GM18508 (cell line): ENCODE data around the gene BRPF3.
"Not testable (repeated sequence)": the region's sequence is repeated elsewhere in the genome, so short reads cannot be mapped to it uniquely, and the experiment has no call there.

Experiments used
- ATAC-seq: cut with Tn5 transposase; IDR thresholded peaks from one replicate; pipeline ENCODE4 v1.9.1; 2021; ENCODE audit warnings: moderate number of reproducible peaks; ENCODE audit not compliant: insufficient read depth, unreplicated experiment

The BRPF3 gene

DNA sequence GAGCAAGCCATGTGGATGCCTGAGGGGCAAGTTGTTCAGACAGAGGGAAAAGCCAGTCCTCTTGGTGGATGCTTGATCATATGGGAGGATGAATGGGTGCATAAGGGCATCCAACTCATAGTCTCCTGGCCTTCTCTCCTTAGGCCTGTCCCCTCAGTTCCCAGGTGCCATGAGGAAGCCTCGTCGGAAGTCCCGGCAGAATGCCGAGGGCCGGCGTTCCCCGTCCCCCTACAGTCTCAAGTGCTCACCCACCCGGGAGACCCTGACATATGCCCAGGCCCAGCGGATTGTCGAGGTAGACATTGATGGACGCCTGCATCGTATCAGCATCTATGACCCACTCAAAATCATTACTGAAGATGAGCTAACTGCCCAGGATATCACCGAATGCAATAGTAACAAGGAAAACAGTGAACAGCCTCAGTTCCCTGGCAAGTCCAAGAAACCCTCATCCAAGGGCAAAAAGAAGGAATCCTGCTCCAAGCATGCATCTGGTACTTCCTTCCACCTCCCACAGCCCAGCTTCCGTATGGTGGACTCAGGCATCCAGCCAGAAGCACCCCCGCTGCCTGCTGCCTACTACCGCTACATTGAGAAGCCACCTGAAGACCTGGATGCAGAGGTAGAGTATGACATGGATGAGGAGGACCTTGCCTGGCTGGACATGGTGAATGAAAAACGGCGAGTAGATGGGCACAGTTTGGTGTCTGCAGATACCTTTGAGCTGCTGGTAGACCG is 3.8 kb downstream of the BRPF3 start:
- no peak for ATAC-seq

DNA sequence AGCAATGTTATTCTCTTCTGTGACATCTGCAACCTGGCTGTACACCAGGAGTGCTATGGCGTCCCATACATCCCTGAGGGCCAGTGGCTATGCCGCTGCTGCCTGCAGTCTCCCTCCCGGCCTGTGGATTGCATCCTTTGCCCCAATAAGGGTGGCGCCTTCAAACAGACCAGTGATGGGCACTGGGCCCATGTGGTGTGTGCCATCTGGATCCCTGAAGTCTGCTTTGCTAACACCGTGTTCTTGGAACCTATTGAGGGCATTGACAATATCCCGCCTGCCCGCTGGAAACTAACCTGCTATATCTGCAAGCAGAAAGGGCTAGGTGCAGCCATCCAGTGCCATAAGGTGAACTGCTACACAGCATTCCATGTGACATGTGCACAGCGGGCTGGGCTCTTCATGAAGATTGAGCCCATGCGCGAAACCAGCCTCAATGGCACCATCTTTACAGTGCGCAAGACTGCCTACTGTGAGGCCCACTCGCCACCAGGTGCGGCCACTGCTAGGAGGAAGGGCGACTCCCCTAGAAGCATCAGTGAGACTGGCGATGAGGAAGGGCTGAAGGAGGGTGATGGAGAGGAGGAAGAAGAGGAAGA is 4.6 kb downstream of the BRPF3 start:
- no peak for ATAC-seq

DNA sequence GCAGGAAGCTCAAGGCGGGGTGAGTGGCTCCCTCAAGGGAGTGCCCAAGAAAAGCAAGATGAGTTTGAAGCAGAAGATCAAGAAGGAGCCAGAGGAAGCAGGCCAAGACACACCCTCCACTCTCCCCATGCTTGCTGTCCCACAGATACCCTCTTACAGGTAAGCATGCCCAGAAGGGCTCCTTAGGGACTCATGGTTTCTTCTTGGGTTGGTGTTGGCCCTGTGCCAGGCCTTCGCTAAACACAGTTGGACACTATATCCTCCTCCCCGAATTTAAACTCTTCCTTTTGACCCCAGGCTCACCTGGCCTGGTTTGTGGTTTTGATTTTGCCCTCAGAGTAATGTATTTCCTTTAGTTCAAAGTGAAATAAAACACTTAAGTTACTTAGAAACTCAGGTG is 5.1 kb downstream of the BRPF3 start:
- no peak for ATAC-seq

DNA sequence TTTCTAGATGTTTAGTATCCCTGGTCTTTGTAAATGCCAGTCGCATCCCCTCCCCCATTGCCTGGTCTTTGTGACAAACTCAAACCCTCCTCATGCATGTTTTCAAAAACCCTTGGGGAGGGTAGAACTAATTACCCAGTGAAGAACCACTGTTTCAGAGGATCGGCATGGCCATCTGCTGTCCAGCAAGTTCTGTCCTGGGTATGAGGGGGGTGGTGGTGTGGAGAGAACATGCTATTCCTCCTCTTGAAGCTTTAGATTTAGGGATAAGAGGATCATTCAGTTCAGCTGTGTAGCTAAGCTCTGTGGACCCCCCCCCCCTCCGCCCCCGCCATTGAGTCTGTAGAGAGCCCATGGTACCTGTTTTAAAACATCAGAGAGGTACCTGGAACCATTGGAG is 5.6 kb downstream of the BRPF3 start:
- no peak for ATAC-seq

DNA sequence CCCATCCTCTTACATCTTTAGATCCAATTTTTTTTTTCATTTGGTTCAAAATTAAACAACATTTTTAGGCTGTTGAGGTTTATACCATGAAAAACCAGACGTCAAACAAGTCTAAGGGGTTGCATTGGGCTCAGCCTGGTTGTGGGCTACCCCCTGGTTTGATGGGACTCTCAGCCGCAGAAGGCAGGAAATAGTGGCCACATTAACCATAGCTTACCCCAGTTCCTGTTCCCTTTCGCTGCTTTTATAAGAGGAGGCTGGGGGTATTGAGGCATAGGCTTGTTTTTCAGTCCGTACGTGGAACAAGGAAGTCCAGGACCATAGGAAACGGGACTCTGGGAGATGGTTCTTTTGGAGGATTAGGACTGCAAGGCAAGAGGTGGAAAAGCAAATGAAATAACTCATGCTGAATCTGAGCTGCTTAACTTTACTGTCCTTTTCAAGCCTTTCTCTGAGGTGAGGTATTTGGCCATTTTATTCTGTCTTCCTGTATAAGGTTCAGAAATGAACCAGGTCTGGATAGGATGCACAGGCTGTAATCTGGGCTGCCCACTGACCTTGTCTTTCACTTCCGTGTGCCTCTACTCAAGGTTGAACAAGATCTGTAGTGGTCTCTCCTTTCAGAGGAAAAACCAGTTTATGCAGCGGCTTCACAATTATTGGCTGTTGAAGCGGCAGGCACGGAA is 7.7 kb downstream of the BRPF3 start:
- ATAC-seq: no peak

DNA sequence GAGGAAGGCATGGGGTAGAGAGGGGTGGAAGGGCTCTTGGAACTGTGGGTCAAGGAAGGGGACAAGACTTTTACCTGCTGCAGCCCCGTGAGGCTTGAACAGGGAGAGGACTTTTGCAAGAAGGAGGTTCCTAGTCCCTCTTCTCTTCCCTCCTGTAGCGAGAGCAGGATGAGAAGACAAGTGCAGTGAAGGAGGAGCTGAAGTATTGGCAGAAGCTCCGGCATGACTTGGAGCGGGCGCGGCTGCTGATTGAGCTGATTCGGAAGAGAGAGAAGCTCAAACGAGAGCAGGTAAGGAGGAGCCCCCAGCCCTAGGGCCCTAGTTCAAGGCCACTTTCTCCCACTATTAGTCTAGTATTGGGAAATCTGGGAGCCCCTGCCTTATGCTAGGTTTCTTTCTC is 10.6 kb downstream of the BRPF3 start:
- no peak for ATAC-seq

DNA sequence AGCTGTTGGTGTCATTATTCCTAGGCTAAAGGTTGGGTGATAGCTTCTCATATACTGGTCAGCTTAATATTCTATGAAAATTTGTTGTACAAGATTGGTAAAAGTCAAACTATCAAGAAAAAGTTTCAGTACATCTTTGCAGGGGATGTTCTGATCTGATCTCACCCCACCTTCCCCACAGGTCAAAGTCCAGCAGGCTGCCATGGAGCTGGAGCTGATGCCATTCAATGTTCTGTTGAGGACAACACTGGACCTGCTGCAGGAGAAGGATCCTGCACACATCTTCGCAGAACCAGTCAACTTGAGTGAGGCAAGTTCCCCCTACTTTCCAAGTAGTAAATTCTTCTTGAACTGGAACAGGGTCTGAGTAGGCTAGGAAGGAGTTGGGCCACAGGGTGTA is 13.1 kb downstream of the BRPF3 start:
- ATAC-seq: no peak

DNA sequence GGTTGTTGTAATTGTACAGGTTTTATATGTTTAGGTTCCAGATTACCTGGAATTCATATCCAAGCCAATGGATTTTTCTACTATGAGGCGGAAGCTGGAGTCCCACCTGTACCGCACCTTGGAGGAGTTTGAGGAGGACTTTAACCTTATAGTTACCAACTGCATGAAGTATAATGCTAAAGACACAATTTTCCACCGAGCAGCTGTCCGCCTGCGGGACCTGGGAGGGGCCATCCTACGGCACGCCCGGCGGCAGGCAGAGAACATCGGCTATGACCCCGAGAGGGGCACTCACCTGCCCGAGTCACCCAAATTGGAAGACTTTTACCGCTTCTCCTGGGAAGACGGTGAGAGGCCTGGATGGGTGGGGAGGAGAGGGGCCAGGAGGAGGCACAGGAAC is 13.6 kb downstream of the BRPF3 start:
- ATAC-seq: no peak

DNA sequence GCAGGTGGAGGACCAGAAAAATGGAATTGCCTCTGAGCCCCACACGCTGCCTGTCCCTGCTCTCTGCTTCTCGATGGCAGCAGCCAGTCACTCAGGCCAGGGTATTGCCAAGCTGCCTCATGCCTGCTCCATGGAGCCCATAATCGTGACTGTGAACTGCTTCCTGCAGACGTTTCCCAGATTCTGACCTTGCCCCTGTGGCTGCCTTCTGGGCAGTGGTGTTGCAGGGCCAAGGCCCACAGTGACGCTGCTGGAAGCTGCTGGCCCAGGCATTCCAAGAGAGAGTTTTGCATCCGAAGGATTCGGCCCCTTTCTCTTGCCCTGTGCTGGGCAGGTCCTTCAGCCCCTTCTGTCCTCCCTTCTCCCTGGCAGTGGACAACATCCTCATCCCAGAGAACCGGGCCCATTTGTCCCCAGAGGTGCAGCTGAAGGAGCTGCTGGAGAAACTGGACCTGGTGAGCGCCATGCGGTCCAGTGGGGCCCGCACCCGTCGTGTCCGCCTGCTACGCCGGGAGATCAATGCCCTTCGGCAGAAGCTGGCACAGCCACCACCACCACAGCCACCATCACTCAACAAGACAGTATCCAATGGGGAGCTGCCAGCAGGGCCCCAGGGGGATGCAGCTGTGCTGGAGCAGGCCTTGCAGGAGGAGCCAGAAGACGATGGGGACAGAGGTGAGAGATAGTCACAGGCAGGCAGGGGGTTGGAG is 14.5 kb downstream of the BRPF3 start:
- no peak for ATAC-seq

DNA sequence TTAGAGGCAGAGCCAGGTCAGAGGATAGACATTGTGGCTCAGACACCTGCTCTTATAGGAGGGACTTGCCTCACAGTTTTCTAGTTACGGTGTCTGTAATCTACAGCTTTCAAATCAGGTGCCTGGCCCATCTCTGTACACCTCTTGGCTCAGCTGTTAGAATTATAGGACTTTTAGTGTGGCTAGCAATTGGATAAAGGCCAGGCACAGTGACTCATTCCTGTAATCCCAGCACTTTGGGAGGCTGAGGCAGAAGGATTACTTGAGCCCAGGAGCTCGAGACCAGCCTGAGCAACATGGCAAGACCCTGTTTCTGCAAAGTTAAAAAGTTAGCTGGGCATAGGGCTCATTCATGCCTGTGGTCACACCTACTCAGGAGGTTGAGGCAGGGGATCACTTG is 20.0 kb downstream of the BRPF3 start:
- no peak for ATAC-seq

DNA sequence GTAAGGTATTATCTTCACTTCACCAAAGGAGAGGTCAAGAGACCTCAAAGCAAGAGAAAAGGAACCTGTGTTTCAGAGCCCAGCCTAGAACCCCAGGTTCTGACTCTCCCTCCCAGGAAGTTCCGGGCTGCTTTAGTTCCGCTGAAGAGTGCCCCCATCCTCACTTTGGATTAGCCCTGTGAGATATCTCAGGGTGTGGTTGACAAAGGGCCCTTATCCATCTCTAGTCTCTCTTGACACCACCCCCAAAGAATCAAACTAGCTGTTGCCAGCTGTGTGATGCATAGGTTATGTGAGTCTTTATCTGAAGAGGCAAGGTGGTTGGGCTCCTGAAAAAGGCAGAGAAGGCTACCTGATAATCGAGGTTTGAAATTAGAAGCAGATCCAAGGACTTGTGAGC is 20.6 kb downstream of the BRPF3 start:
- no peak for ATAC-seq

DNA sequence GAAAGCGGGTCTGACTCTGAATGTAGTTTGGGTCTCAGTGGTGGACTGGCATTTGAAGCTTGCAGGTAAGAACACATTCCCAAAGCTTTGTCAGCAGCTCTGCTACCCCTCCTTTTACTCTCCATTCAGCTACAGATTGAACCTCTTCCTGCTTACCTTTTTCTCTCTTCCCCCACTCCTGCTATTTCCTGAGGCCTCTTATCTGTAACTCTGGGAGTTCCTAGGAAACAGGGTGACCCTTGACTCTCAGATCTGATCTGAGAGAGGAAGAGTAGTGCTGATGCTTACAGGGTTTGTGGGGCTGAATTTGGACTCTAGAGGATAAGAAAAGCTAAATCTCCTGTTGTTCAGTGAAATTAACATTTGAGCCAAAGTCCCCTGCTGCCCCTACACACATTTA is 21.4 kb downstream of the BRPF3 start:
- no peak for ATAC-seq

DNA sequence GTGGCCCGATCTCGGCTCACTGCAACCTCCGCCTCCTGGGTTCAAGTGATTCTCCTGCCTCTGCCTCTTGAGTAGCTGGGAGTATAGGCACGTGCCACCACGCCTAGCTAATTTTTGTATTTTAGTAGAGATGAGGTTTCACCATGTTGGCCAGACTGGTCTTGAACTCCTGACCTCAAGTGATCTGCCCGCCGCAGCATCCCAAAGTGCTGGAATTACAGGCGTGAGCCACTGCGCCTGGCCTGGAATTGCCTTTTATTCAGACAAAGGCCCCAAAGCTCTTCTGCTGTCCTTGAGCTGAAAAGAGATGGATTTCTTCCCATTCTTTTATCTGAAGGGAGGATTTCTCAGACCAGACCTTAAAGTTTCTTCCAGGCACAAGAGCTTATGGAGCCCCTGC is 22.0 kb downstream of the BRPF3 start:
- not testable (repeated sequence) for ATAC-seq

DNA sequence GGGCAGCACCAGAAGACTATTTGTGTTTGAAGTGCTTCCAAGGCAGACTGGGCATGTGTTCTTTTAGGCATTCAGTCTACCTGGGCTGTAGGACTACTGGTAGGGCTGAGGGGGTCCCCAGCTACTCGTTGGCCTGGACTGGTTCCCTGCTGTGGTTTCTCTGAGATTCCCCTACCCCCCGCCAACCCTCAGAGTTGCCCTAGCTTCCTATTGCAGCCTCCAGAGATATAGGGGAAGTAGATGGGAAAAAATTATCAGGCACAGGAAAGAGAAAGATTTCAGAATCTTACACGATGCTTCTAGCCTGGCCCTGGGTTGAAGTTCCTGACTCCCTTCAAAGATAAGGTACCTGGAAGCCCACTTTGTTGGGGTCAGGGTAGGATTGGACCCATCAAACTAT is 22.5 kb downstream of the BRPF3 start:
- ATAC-seq: no peak

DNA sequence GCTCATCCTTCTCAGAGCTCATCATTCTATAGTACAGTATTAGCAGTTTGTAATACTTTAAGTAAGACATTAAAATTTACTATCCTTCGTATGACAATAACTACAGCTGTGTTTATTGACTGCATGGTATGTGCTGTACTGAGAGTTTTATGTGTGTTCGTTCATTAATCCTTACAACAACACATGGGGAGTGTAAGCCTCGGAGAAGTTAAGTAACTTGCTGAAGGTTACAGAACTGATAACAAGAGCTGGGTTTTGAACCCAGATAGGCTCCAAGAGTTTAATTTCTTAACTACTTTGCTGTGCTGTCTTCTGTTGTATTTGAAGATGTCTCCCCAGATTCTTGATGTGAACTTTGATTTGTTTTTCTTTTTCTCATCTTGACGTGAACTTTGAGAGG is 23.7 kb downstream of the BRPF3 start:
- no peak for ATAC-seq

DNA sequence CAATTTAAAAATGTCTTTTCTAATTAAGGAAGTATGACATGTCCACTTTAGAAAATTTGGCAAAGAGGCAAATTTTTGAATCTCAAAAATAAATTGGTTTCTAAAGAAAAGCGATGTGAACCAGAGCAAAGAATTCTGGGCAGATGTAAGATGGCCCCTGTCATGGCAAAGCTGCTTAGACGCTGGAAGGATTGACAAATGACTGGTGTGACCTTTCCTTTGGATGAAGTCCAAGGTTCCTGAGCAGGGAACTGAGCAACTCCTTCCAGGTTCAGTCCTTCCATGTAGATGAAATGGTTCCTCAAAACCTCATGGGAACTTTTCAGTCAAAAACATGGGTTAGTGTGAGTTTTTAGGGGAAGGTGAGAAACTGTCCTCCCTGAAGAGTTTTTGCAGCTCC is 25.1 kb downstream of the BRPF3 start:
- ATAC-seq: no peak

DNA sequence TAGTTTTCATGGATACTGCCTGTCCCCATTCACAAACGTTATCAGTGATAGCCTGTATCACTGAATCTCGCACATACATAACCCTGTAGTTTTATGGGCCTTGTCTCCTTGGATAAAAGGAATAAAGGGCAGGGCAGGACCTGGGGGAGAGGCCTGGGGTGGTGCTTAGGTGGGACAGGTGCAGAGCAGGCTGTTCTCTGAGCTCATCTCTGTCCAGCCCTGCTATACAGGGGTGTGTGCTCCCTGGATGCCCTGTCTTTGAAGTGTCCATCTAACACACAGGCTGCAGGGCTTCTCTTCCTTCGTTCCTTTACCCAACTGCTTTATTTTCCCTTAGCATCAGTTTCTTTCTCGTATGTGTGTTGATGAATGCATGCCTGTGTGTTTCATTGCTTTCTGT is 26.4 kb downstream of the BRPF3 start:
- no peak for ATAC-seq

DNA sequence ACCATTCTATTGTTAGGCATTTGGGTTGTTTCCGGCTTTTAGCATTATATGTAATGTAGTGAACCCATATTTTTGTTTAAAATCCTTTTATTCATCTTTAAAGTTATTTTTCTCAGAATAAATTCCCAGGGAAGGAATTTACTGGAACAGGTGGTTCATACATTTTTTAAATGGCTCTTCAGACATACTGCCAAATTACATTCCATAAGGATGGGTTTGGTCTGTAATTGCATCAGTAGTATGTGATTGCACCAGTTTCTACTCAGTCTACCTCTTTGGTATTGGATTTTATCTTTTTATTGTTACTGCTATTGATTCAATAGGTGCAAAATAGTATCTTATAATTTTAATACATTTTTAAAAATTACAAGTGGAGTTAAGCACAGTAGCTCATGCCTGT is 27.2 kb downstream of the BRPF3 start:
- no peak for ATAC-seq

DNA sequence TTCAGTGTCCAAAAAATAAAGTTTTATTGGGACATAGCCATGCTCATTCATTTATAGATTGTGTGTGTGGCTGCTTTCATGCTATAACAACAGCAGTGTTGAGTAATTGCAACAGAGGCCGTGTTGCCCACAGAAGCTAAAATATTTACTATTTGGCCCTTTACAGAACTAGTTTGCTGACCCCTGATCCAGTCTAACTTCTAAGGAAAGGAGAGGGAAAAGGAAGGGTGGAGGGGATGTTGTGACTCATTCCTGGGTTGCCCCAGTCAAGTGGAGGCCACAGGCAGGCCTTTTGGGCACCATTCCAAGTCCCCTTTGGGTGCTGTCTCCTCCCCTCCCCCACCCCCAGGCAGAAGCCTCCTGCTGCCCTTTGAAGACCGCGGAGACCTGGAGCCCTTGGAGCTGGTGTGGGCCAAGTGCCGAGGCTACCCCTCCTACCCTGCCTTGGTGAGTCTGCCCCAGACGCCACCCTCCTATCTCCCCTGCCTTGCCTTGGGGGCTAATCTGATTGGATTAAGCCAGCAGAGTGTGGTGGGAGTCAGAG is 28.4 kb downstream of the BRPF3 start:
- ATAC-seq: no peak

DNA sequence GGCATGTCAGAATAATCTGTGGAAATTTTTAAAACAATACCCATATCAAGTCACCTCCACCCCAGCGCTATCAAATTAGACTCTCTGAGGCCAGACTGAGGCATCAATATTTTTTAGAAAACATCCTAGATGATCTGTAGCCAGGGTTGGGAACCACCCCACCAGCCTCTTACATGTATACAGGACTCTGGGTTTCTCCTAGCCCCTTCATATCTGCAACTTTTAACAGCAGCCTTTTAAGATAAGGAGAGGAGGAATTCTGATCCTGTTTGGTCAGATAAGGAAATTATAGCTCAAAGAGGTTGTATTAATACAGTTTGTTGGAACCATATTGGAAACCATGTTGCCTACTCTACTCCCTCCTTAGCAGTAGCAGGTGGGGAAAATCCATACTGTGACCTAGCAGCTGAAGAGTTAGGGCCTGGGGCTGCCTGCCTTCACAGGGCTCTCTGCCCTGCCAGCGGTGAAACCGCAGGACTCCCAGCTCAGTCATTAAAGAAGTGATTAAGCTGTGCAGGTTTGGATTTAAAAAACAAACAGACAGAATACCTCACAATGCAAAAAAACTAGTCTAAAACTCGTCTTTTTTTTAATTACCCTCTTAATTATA is 30.0 kb downstream of the BRPF3 start:
- ATAC-seq: no peak
